Measurements from ENCODE around the gene TYSND1. TPM values are rescaled to one million over a fixed set of nuclear protein-coding genes. Genes with fewer than 3 reads are reported as not detected.

Gene TYSND1
- total RNA-seq, 1 donor from 2014 or later, result 1.9 TPM

DNA sequence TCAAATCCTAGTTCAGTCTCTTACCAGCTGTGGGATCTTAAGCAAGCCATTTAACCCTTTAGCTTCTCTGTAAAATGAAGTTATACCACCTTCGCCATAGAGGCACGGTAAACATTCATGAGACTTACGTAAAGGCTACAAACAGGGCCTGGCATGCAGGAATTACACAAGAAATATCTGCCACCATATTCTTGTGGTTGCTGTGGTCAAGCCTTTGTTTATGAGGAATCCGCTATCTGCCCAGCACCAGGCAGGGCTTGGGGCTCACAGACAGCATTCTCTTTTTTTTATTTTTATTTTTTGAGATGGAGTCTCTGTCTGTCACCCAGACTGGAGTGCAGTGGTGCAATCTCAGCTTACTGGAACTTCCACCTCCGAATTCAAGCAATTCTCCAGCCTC, 23.8 kb downstream of the TYSND1 start:
- H3K36me3 Mint-ChIP-seq (ENCODE audit: unreplicated experiment), result no peaks in the 10 kb centered on the region
- TF ChIP-seq, protein P1, sequence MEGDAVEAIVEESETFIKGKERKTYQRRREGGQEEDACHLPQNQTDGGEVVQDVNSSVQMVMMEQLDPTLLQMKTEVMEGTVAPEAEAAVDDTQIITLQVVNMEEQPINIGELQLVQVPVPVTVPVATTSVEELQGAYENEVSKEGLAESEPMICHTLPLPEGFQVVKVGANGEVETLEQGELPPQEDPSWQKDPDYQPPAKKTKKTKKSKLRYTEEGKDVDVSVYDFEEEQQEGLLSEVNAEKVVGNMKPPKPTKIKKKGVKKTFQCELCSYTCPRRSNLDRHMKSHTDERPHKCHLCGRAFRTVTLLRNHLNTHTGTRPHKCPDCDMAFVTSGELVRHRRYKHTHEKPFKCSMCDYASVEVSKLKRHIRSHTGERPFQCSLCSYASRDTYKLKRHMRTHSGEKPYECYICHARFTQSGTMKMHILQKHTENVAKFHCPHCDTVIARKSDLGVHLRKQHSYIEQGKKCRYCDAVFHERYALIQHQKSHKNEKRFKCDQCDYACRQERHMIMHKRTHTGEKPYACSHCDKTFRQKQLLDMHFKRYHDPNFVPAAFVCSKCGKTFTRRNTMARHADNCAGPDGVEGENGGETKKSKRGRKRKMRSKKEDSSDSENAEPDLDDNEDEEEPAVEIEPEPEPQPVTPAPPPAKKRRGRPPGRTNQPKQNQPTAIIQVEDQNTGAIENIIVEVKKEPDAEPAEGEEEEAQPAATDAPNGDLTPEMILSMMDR (IDR thresholded peaks at IDR 0.05; ENCODE audit: partially characterized antibody, unreplicated experiment), result no peak
- peaks cover 2% of the 10 kb centered on the region for H3K9me3 Mint-ChIP-seq (ENCODE audit: unreplicated experiment)
- no peaks in the 10 kb centered on the region for H3K4me1 Mint-ChIP-seq (ENCODE audit: low read depth, unreplicated experiment)
- DNase-seq, result no peak
- H3K4me3 Mint-ChIP-seq (ENCODE audit: unreplicated experiment), result no peak overlapping the region
- peaks cover 3% of the 10 kb centered on the region for H3K27me3 Mint-ChIP-seq (ENCODE audit: unreplicated experiment)
- no peak overlapping the region for H3K27ac Mint-ChIP-seq (ENCODE audit: unreplicated experiment)

GRCh38 chr10:70121281-70121949, 25.1 kb downstream of the TYSND1 start:
- TF ChIP-seq, protein P1 (IDR thresholded peaks at IDR 0.05; ENCODE audit: partially characterized antibody, unreplicated experiment), result no peak

DNA sequence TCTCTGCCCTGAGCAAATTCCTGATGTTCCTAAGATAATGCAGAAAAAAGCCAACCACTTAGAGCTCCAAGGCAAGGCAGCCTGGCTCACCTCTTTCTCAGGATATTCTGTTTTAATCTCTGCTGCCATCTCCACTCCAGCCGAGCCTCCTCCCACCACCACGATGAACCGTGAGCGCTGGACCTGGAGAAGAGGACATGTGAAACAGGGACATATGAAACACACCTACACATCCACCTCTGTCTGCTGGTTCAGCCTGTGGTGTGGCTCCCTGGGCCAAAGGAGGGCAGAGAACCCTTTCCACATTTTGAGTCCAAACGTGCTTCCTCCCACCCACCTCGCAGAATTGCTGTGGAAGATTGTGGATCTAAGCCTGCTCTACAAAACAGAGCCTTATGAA, 26.1 kb downstream of the TYSND1 start:
- DNase-seq, result no peak
- no peak overlapping the region for H3K27ac Mint-ChIP-seq (ENCODE audit: unreplicated experiment)
- H3K4me1 Mint-ChIP-seq (ENCODE audit: low read depth, unreplicated experiment), result no peaks in the 10 kb centered on the region
- TF ChIP-seq, protein P1 (IDR thresholded peaks at IDR 0.05; ENCODE audit: partially characterized antibody, unreplicated experiment), result no peak
- H3K27me3 Mint-ChIP-seq (ENCODE audit: unreplicated experiment), result peaks cover 1% of the 10 kb centered on the region
- H3K4me3 Mint-ChIP-seq (ENCODE audit: unreplicated experiment), result no peak overlapping the region
- no peaks in the 10 kb centered on the region for H3K36me3 Mint-ChIP-seq (ENCODE audit: unreplicated experiment)
- peaks cover 2% of the 10 kb centered on the region for H3K9me3 Mint-ChIP-seq (ENCODE audit: unreplicated experiment)

More at GRCh38 chr10:70121281-70121949, 25.1 kb downstream of the TYSND1 start:
- Mint-ChIP-seq H3K27ac (ENCODE audit: unreplicated experiment) (no peak overlapping the region), H3K4me3 (ENCODE audit: unreplicated experiment) (no peak overlapping the region), H3K4me1 (ENCODE audit: low read depth, unreplicated experiment) (no peaks in the 10 kb centered on the region), H3K27me3 (ENCODE audit: unreplicated experiment) (peaks cover 1% of the 10 kb centered on the region), H3K36me3 (ENCODE audit: unreplicated experiment) (no peaks in the 10 kb centered on the region), H3K9me3 (ENCODE audit: unreplicated experiment) (peaks cover 2% of the 10 kb centered on the region)
- DNase-seq, result no peak

GRCh38 chr10:70119623-70120022, 26.9 kb downstream of the TYSND1 start:
- Mint-ChIP-seq H3K4me3 (ENCODE audit: unreplicated experiment) (no peak overlapping the region), H3K9me3 (ENCODE audit: unreplicated experiment) (no peaks in the 10 kb centered on the region), H3K4me1 (ENCODE audit: low read depth, unreplicated experiment) (no peaks in the 10 kb centered on the region), H3K27ac (ENCODE audit: unreplicated experiment) (no peak overlapping the region), H3K36me3 (ENCODE audit: unreplicated experiment) (no peaks in the 10 kb centered on the region), H3K27me3 (ENCODE audit: unreplicated experiment) (peaks cover 1% of the 10 kb centered on the region)
- TF ChIP-seq, protein P1 (IDR thresholded peaks at IDR 0.05; ENCODE audit: partially characterized antibody, unreplicated experiment), result no peak
- no peak for DNase-seq

GRCh38 chr10:70119197-70119596, 27.3 kb downstream of the TYSND1 start:
- no peak overlapping the region for H3K27ac Mint-ChIP-seq (ENCODE audit: unreplicated experiment)
- H3K9me3 Mint-ChIP-seq (ENCODE audit: unreplicated experiment), result no peaks in the 10 kb centered on the region

More at GRCh38 chr10:70119197-70119596, 27.3 kb downstream of the TYSND1 start:
- peaks cover 1% of the 10 kb centered on the region for H3K27me3 Mint-ChIP-seq (ENCODE audit: unreplicated experiment)
- no peak for DNase-seq
- TF ChIP-seq, protein P1 (IDR thresholded peaks at IDR 0.05; ENCODE audit: partially characterized antibody, unreplicated experiment), result no peak
- H3K4me3 Mint-ChIP-seq (ENCODE audit: unreplicated experiment), result no peak overlapping the region
- no peaks in the 10 kb centered on the region for H3K36me3 Mint-ChIP-seq (ENCODE audit: unreplicated experiment)
- no peaks in the 10 kb centered on the region for H3K4me1 Mint-ChIP-seq (ENCODE audit: low read depth, unreplicated experiment)
